Ishikawa (cell line): ENCODE data around the gene PI4K2B.

Experiments used
- CEBPB ChIP-seq: IDR thresholded peaks from 2 replicates; pipeline ENCODE4 v1.6.1; 2012
- EP300 ChIP-seq: IDR thresholded peaks from 2 replicates; pipeline ENCODE4 v1.6.1; 2012; ENCODE audit warnings: borderline replicate concordance
- FOXM1 ChIP-seq: IDR thresholded peaks from 2 replicates; pipeline ENCODE4 v1.6.1; 2012; ENCODE audit warnings: low read depth, borderline replicate concordance
- MAX ChIP-seq: IDR thresholded peaks from 2 replicates; pipeline ENCODE4 v1.6.1; 2012
- NFIC ChIP-seq: IDR thresholded peaks from 2 replicates; pipeline ENCODE4 v1.6.1; 2012
- RAD21 ChIP-seq: IDR thresholded peaks from 2 replicates; pipeline ENCODE4 v1.6.1; 2012; ENCODE audit warnings: low read depth
- TAF1 ChIP-seq: IDR thresholded peaks from 2 replicates; pipeline ENCODE4 v1.6.1; 2012; ENCODE audit warnings: low read depth, mild to moderate bottlenecking
- TCF12 ChIP-seq: IDR thresholded peaks from 2 replicates; pipeline ENCODE4 v1.6.1; 2012; ENCODE audit warnings: low read depth
- TEAD4 ChIP-seq: IDR thresholded peaks from 2 replicates; pipeline ENCODE4 v1.6.1; 2012
- YY1 ChIP-seq: IDR thresholded peaks from 2 replicates; pipeline ENCODE4 v1.6.1; 2012; ENCODE audit warnings: low read depth
- TF ChIP-seq, protein P1 (sequence below): IDR thresholded peaks from 2 replicates; pipeline ENCODE4 v1.6.1; 2012; ENCODE audit warnings: low read depth, mild to moderate bottlenecking
- TF ChIP-seq, protein P2 (sequence below): IDR thresholded peaks from 2 replicates; pipeline ENCODE4 v1.6.1; 2012

DNA sequence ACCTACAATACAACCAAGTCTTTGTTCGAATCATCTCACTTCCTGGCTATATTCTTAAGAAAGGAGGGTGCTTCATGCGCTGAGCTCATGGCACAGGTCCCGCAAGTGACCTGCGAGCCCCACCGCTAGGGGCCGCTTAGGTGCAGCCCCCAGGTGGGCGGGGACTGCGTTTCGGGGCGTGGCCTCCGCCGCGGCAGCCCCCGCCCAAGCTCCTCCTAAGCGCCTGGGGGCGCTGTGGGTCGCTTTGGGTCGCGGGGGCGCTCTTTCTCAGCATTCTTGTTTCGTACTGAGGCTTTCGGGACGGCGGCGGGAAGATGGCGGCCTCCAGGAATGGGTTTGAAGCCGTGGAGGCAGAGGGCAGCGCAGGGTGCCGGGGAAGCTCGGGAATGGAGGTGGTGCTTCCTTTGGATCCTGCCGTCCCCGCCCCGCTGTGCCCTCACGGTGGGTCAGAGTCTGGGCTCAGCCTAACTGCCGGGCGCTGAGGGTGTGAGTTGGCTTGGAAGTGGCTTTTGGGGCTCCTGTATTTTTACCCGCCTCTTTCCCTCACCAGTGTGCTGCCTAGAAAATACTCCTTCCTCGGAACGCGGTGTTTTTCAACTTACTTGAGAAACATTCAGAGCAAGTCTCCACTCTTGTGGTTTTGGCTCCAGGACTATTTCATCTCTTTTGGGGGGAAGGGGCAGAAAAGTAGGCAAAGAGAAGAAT is 78.8 kb downstream of the PI4K2B start, which contains the start of gene ZCCHC4:
- peak; percentile 92 for TF ChIP-seq TEAD4
- peak; percentile 99 for TF ChIP-seq YY1
- peak; percentile 57; the same call in 1 of the 2 replicates for TF ChIP-seq MAX
- peak; percentile 99 for TF ChIP-seq TAF1
- TF ChIP-seq FOXM1, result 0 out of 2 replicates have a peak, but pooled peaks have one; percentile 25
- no peak for TF ChIP-seq NFIC
- TF ChIP-seq RAD21, result no peak; the same call in none of the 2 replicates
- TF ChIP-seq EP300, result peak; percentile 62; the same call in 1 of the 2 replicates
- TF ChIP-seq, protein P1, sequence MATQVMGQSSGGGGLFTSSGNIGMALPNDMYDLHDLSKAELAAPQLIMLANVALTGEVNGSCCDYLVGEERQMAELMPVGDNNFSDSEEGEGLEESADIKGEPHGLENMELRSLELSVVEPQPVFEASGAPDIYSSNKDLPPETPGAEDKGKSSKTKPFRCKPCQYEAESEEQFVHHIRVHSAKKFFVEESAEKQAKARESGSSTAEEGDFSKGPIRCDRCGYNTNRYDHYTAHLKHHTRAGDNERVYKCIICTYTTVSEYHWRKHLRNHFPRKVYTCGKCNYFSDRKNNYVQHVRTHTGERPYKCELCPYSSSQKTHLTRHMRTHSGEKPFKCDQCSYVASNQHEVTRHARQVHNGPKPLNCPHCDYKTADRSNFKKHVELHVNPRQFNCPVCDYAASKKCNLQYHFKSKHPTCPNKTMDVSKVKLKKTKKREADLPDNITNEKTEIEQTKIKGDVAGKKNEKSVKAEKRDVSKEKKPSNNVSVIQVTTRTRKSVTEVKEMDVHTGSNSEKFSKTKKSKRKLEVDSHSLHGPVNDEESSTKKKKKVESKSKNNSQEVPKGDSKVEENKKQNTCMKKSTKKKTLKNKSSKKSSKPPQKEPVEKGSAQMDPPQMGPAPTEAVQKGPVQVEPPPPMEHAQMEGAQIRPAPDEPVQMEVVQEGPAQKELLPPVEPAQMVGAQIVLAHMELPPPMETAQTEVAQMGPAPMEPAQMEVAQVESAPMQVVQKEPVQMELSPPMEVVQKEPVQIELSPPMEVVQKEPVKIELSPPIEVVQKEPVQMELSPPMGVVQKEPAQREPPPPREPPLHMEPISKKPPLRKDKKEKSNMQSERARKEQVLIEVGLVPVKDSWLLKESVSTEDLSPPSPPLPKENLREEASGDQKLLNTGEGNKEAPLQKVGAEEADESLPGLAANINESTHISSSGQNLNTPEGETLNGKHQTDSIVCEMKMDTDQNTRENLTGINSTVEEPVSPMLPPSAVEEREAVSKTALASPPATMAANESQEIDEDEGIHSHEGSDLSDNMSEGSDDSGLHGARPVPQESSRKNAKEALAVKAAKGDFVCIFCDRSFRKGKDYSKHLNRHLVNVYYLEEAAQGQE, result no peak
- TF ChIP-seq CEBPB, result no peak
- peak; percentile 86 for TF ChIP-seq TCF12
- TF ChIP-seq, protein P2, sequence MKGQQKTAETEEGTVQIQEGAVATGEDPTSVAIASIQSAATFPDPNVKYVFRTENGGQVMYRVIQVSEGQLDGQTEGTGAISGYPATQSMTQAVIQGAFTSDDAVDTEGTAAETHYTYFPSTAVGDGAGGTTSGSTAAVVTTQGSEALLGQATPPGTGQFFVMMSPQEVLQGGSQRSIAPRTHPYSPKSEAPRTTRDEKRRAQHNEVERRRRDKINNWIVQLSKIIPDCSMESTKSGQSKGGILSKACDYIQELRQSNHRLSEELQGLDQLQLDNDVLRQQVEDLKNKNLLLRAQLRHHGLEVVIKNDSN, result no peak
